ENCODE results near the gene PRDM16.

Gene PRDM16

DNA sequence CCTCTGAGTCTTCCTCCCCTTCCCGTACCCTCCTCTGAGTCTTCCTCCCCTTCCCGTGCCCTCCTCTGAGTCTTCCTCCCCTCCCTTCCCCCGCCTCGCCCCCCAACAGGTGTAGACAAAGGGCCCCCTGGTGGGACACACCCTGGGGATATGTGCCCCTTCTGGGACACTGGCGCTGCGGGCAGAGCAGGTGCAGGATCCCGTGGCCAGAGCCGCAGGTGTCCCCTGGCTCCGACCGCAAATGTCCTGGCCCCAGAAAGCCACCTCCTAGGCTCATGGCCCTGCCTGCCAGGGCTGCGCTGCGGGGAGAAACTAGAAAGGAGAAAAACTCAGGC is 334.0 kb downstream of the PRDM16 start:
- no peak for ATAC-seq
- TF ChIP-seq ZC3H10 (CRISPR knock-in tag; IDR thresholded peaks at IDR 0.05) (no peak), GLIS3 (CRISPR knock-in tag; IDR thresholded peaks at IDR 0.05) (no peak), ISL1 (CRISPR knock-in tag; IDR thresholded peaks at IDR 0.05) (no peak), ZNF565 (CRISPR knock-in tag; conservative IDR thresholded peaks at IDR 0.05; ENCODE audit: low read depth) (no peak), CSDC2 (CRISPR knock-in tag; IDR thresholded peaks at IDR 0.05) (no peak), ZFP30 (CRISPR knock-in tag; IDR thresholded peaks at IDR 0.05) (no peak), TOX (CRISPR knock-in tag; IDR thresholded peaks at IDR 0.05; ENCODE audit: borderline replicate concordance) (no peak), SNAI2 (CRISPR knock-in tag; IDR thresholded peaks at IDR 0.05) (no peak), BACH2 (CRISPR knock-in tag; IDR thresholded peaks at IDR 0.05; ENCODE audit: borderline replicate concordance) (no peak), ESRRG (CRISPR knock-in tag; IDR thresholded peaks at IDR 0.05) (no peak), ZNF8 (CRISPR knock-in tag; IDR thresholded peaks at IDR 0.05) (no peak), OSR1 (CRISPR knock-in tag; IDR thresholded peaks at IDR 0.05) (no peak), PPARA (CRISPR knock-in tag; IDR thresholded peaks at IDR 0.05; ENCODE audit: borderline replicate concordance) (no peak), ARNTL (CRISPR knock-in tag; IDR thresholded peaks at IDR 0.05; ENCODE audit: borderline replicate concordance, low read depth) (no peak), RARB (CRISPR knock-in tag; IDR thresholded peaks at IDR 0.05) (no peak)
- TF ChIP-seq, protein P1, sequence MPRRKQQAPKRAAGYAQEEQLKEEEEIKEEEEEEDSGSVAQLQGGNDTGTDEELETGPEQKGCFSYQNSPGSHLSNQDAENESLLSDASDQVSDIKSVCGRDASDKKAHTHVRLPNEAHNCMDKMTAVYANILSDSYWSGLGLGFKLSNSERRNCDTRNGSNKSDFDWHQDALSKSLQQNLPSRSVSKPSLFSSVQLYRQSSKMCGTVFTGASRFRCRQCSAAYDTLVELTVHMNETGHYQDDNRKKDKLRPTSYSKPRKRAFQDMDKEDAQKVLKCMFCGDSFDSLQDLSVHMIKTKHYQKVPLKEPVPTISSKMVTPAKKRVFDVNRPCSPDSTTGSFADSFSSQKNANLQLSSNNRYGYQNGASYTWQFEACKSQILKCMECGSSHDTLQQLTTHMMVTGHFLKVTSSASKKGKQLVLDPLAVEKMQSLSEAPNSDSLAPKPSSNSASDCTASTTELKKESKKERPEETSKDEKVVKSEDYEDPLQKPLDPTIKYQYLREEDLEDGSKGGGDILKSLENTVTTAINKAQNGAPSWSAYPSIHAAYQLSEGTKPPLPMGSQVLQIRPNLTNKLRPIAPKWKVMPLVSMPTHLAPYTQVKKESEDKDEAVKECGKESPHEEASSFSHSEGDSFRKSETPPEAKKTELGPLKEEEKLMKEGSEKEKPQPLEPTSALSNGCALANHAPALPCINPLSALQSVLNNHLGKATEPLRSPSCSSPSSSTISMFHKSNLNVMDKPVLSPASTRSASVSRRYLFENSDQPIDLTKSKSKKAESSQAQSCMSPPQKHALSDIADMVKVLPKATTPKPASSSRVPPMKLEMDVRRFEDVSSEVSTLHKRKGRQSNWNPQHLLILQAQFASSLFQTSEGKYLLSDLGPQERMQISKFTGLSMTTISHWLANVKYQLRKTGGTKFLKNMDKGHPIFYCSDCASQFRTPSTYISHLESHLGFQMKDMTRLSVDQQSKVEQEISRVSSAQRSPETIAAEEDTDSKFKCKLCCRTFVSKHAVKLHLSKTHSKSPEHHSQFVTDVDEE (CRISPR knock-in tag; IDR thresholded peaks at IDR 0.05): no peak
- TF ChIP-seq, protein P2, sequence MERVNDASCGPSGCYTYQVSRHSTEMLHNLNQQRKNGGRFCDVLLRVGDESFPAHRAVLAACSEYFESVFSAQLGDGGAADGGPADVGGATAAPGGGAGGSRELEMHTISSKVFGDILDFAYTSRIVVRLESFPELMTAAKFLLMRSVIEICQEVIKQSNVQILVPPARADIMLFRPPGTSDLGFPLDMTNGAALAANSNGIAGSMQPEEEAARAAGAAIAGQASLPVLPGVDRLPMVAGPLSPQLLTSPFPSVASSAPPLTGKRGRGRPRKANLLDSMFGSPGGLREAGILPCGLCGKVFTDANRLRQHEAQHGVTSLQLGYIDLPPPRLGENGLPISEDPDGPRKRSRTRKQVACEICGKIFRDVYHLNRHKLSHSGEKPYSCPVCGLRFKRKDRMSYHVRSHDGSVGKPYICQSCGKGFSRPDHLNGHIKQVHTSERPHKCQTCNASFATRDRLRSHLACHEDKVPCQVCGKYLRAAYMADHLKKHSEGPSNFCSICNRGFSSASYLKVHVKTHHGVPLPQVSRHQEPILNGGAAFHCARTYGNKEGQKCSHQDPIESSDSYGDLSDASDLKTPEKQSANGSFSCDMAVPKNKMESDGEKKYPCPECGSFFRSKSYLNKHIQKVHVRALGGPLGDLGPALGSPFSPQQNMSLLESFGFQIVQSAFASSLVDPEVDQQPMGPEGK (CRISPR knock-in tag; IDR thresholded peaks at IDR 0.05; ENCODE audit: borderline replicate concordance): no peak
- TF ChIP-seq, protein P3, sequence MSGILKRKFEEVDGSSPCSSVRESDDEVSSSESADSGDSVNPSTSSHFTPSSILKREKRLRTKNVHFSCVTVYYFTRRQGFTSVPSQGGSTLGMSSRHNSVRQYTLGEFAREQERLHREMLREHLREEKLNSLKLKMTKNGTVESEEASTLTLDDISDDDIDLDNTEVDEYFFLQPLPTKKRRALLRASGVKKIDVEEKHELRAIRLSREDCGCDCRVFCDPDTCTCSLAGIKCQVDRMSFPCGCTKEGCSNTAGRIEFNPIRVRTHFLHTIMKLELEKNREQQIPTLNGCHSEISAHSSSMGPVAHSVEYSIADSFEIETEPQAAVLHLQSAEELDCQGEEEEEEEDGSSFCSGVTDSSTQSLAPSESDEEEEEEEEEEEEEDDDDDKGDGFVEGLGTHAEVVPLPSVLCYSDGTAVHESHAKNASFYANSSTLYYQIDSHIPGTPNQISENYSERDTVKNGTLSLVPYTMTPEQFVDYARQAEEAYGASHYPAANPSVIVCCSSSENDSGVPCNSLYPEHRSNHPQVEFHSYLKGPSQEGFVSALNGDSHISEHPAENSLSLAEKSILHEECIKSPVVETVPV (CRISPR knock-in tag; IDR thresholded peaks at IDR 0.05): no peak
- TF ChIP-seq, protein P4, sequence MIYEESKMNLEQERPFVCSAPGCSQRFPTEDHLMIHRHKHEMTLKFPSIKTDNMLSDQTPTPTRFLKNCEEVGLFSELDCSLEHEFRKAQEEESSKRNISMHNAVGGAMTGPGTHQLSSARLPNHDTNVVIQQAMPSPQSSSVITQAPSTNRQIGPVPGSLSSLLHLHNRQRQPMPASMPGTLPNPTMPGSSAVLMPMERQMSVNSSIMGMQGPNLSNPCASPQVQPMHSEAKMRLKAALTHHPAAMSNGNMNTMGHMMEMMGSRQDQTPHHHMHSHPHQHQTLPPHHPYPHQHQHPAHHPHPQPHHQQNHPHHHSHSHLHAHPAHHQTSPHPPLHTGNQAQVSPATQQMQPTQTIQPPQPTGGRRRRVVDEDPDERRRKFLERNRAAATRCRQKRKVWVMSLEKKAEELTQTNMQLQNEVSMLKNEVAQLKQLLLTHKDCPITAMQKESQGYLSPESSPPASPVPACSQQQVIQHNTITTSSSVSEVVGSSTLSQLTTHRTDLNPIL (CRISPR knock-in tag; IDR thresholded peaks at IDR 0.05; ENCODE audit: low read depth): no peak

DNA sequence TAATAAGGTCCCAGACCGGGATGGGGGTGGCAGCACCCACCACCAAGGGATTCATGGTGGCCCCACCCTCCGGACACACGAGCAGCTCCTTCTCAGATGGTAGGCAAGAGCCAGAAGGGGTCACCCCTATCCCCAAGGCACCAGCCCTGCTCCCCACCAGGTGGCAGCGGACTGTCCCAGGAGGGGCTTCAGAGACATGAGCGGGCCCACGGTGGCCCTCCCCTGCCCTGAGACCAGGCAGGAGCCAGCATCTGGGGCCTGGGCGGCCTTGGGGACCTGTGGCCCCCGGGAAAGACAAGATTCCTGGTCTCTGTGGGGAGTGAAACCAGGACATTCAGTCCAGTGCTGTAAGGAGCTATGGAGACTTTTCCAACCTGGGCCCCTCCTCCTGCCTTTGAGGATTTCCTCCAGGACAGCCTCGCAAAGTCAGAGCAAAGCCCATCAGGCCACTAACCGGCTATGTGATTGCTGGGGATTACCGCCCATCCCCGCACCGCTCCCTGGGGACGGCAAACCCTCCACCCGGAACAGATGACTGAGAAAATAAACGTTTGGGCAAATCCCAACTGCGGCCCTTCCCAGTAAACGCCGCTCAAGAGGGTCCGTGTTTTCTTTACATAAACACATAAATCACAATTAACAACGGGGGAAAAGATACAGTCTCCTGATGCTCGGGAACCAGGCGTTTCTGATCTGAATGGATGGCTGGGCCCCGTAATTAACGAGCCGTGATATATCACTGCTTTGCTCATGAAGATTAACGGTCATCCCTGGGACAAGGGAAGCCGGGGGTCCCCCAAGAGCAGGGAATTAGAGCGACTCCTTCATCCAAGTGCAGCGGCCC is 334.6 kb downstream of the PRDM16 start:
- peak; percentile 18; the same call in 1 of the 3 replicates for ATAC-seq
- TF ChIP-seq ZNF70 (CRISPR knock-in tag; IDR thresholded peaks at IDR 0.05) (no peak), POU6F1 (CRISPR knock-in tag; IDR thresholded peaks at IDR 0.05; ENCODE audit: borderline replicate concordance, low read depth) (no peak), ZC3H10 (CRISPR knock-in tag; IDR thresholded peaks at IDR 0.05) (no peak), GLIS3 (CRISPR knock-in tag; IDR thresholded peaks at IDR 0.05) (no peak), ZNF565 (CRISPR knock-in tag; conservative IDR thresholded peaks at IDR 0.05; ENCODE audit: low read depth) (no peak), SNAI2 (CRISPR knock-in tag; IDR thresholded peaks at IDR 0.05) (no peak), ZNF8 (CRISPR knock-in tag; IDR thresholded peaks at IDR 0.05) (no peak), RARB (CRISPR knock-in tag; IDR thresholded peaks at IDR 0.05) (no peak), ARNTL (CRISPR knock-in tag; IDR thresholded peaks at IDR 0.05; ENCODE audit: borderline replicate concordance, low read depth) (no peak), PPARA (CRISPR knock-in tag; IDR thresholded peaks at IDR 0.05; ENCODE audit: borderline replicate concordance) (no peak), TOX (CRISPR knock-in tag; IDR thresholded peaks at IDR 0.05; ENCODE audit: borderline replicate concordance) (no peak), BACH2 (CRISPR knock-in tag; IDR thresholded peaks at IDR 0.05; ENCODE audit: borderline replicate concordance) (no peak)
- TF ChIP-seq, protein P2 (CRISPR knock-in tag; IDR thresholded peaks at IDR 0.05; ENCODE audit: borderline replicate concordance): no peak
- TF ChIP-seq, protein P3 (CRISPR knock-in tag; IDR thresholded peaks at IDR 0.05): no peak
- TF ChIP-seq, protein P1 (CRISPR knock-in tag; IDR thresholded peaks at IDR 0.05): no peak
